HepG2 (cell line): Measurements from ENCODE around the gene IPO13. TPM values are rescaled to one million over a fixed set of nuclear protein-coding genes. Genes with fewer than 3 reads are reported as not detected.

Experiments used
- ATAC-seq: fragments of 200-7000 bp; cut with Tn5 transposase; 3 replicates; pipeline ENCODE4 v1.9.1; 2020; ENCODE audit warnings: mild to moderate bottlenecking, moderate library complexity
- BruUV-seq: library from RNA; stranded (reverse); fragments of 400-500 nt; replicated peaks from 2 replicates; lab custom pipeline; 2021; lab: Mats Ljungman, UMichigan
- CTCF ChIA-PET: fragments of 300-600 bp; formaldehyde crosslinking; extraction: SDS; loops from one replicate; lab custom pipeline; 2021; ENCODE audit warnings: low total read pairs, inconsistent platforms, low intra/inter-chr PET ratio; lab: Yijun Ruan, JAX
- POLR2A ChIA-PET: fragments of 350-600 bp; sonication (Branson Sonifier 250); formaldehyde crosslinking; loops from one replicate; lab custom pipeline; 2020; ENCODE audit warnings: antibody characterized with exemption, inconsistent platforms; lab: Yijun Ruan, JAX
- DNase-seq: peaks from one replicate; pipeline ENCODE4 v3.0.0-alpha.2; 2015; ENCODE audit warnings: low spot score
- FAIRE-seq: peaks from 3 replicates; lab custom pipeline; 2011; peaks lifted over from hg19 to GRCh38; lab: Jason Lieb, UNC
- H2AFZ ChIP-seq: one replicate; pipeline ENCODE4 v1.6.1; 2011; ENCODE audit warnings: low read length, inconsistent platforms
- H3K27ac ChIP-seq: fragments of 300-600 bp; 3 replicates; pipeline ENCODE4 v1.8.0; 2011; ENCODE audit warnings: mixed run types, mild to moderate bottlenecking, mixed read lengths, low read length, inconsistent platforms; ENCODE audit not compliant: insufficient read depth; ENCODE audit errors: extremely low read length
- H3K27me3 ChIP-seq, 2 experiments: fragments of 200-600 bp in 1 of 2; 2 replicates in 1 of 2; 3 replicates in 1 of 2; pipeline versions ENCODE4 v1.6.0 to v1.8.0; 2011; ENCODE audit warnings: low read length in 2 of 2, mild to moderate bottlenecking in 2 of 2, moderate library complexity in 2 of 2, inconsistent platforms in 1 of 2; ENCODE audit not compliant: insufficient read depth in 2 of 2, control insufficient read depth in 1 of 2
- H3K36me3 ChIP-seq, 2 experiments: fragments of 200-600 bp in 1 of 2; replicated peaks in 1 of 2; 2 replicates in 1 of 2; 3 replicates in 1 of 2; pipeline versions ENCODE4 v1.5.1 to v1.8.0; 2011; ENCODE audit warnings: low read length in 2 of 2, inconsistent platforms in 1 of 2; ENCODE audit not compliant: insufficient read depth in 2 of 2, control insufficient read depth in 1 of 2
- H3K4me1 ChIP-seq: 2 replicates; pipeline ENCODE4 v1.5.1; 2012; ENCODE audit warnings: low read length, inconsistent platforms; ENCODE audit not compliant: insufficient read depth
- H3K4me2 ChIP-seq: 2 replicates; pipeline ENCODE4 v1.6.0; 2011; ENCODE audit warnings: low read depth, low read length, inconsistent platforms
- H3K4me3 ChIP-seq, 3 experiments: fragments of 200-600 bp in 1 of 3; sonication (generic), shearing (Covaris generic) in 1 of 3; replicated peaks in 1 of 3; 2 replicates each; pipeline ENCODE4 v1.5.1; 2011 to 2016; ENCODE audit warnings: low read length in 3 of 3, inconsistent platforms in 2 of 3, low read depth in 2 of 3, mild to moderate bottlenecking in 2 of 3, control low read depth in 1 of 3, mixed read lengths in 1 of 3; ENCODE audit not compliant: insufficient read depth in 1 of 3
- H3K79me2 ChIP-seq: one replicate; pipeline ENCODE4 v1.6.1; 2011; ENCODE audit warnings: low read length, inconsistent platforms; ENCODE audit not compliant: insufficient read depth
- H3K9ac ChIP-seq: 2 replicates; pipeline ENCODE4 v1.6.0; 2011; ENCODE audit warnings: mild to moderate bottlenecking, low read depth, low read length, inconsistent platforms; ENCODE audit not compliant: insufficient read depth
- H3K9me3 ChIP-seq: 2 replicates; pipeline ENCODE4 v1.5.1; 2012; ENCODE audit warnings: mild to moderate bottlenecking, low read length
- H4K20me1 ChIP-seq: 2 replicates; pipeline ENCODE4 v1.6.0; 2011; ENCODE audit warnings: inconsistent platforms, mild to moderate bottlenecking, low read length, moderate library complexity; ENCODE audit not compliant: insufficient read depth
- GATAD2A ChIP-seq: IDR thresholded peaks from 2 replicates; pipeline ENCODE4 v1.6.1; 2016
- GFI1 ChIP-seq: sonication (generic); formaldehyde crosslinking; IDR thresholded peaks from 2 replicates; pipeline ENCODE4 v1.5.0; 2020; ENCODE audit warnings: missing genetic modification reagents, mild to moderate bottlenecking, borderline replicate concordance
- KDM1A ChIP-seq: IDR thresholded peaks from 2 replicates; pipeline ENCODE4 v1.6.1; 2016; ENCODE audit warnings: missing compliant biosample characterization
- KLF15 ChIP-seq: sonication (generic); formaldehyde crosslinking; IDR thresholded peaks from 2 replicates; pipeline ENCODE4 v1.8.1; 2023; ENCODE audit warnings: borderline replicate concordance, mild to moderate bottlenecking, inconsistent platforms, missing genetic modification reagents, mixed read lengths
- MAF1 ChIP-seq: sonication (generic); formaldehyde crosslinking; IDR thresholded peaks from 2 replicates; pipeline ENCODE4 v1.5.0; 2020; ENCODE audit warnings: missing genetic modification reagents, borderline replicate concordance
- PRDM10 ChIP-seq: sonication (generic); formaldehyde crosslinking; IDR thresholded peaks from 2 replicates; pipeline ENCODE4 v1.4.0; 2020; ENCODE audit warnings: low read depth, missing genetic modification reagents
- REPIN1 ChIP-seq: sonication (generic); formaldehyde crosslinking; IDR thresholded peaks from 2 replicates; pipeline ENCODE4 v1.8.0; 2022; ENCODE audit warnings: missing genetic modification reagents, low read depth, mild to moderate bottlenecking, borderline replicate concordance
- SIN3B ChIP-seq: fragments of 150-350 bp; IDR thresholded peaks from 2 replicates; pipeline ENCODE4 v1.6.1; 2014; ENCODE audit warnings: low read length
- SNRNP70 ChIP-seq: fragments of 200-400 bp; formaldehyde crosslinking; IDR thresholded peaks from 2 replicates; pipeline ENCODE4 v1.6.1; 2017; ENCODE audit warnings: mild to moderate bottlenecking, low read depth, low read length, moderate library complexity
- ZC3H4 ChIP-seq: sonication (generic); formaldehyde crosslinking; IDR thresholded peaks from 2 replicates; pipeline ENCODE4 v1.4.0; 2020; ENCODE audit warnings: missing genetic modification reagents, borderline replicate concordance
- WGBS: methylation state at CpG from one replicate; pipeline ENCODE4 v1.1.6; 2017; ENCODE audit warnings: low lambda C conversion rate; 5-methylcytosine and 5-hydroxymethylcytosine counted together
- in situ Hi-C: cut with HindIII; loops from 2 replicates; pipeline ENCODE4 v1.10.0; 2017; ENCODE audit warnings: low pct_unique_long_range_greater_than_20kb; ENCODE audit not compliant: extremely low pct_ligation_motif_present
- intact Hi-C: fragments of 100-400 bp; cut with micrococcal nuclease; formaldehyde crosslinking; loops from one replicate; pipeline ENCODE4 v1.10.0; 2022; ENCODE audit not compliant: unreplicated experiment
- polyA plus RNA-seq, 8 experiments: library from polyadenylated mRNA; depleted of rRNA in 3 of 8; stranded (reverse) in 7 of 8; unstranded in 1 of 8; fragments of >200 nt; fragmentation: Illumina TruSeq in 4 of 8; extraction: Trizol in 4 of 8; gene quantifications; 2 replicates each; pipeline versions ENCODE4 v1.2.1 to v1.2.3, GENCODE V29; 2011 to 2016; ENCODE audit warnings: low read depth in 4 of 8, missing spikeins in 1 of 8, mixed read lengths in 1 of 8; ENCODE audit not compliant: insufficient read depth in 1 of 8
- total RNA-seq, 5 experiments: library from RNA; depleted of rRNA; stranded (reverse); fragments of >200 nt; fragmentation: Illumina TruSeq; extraction: Trizol; gene quantifications; 2 replicates each; pipeline ENCODE4 v1.2.3, GENCODE V29; 2016; ENCODE audit warnings: low read depth in 1 of 5
- TF ChIP-seq, protein P1 (sequence below): sonication (generic); formaldehyde crosslinking; IDR thresholded peaks from 2 replicates; pipeline ENCODE4 v1.4.0; 2020; ENCODE audit warnings: missing genetic modification reagents
- TF ChIP-seq, protein P2 (sequence below): sonication (generic); formaldehyde crosslinking; IDR thresholded peaks from 2 replicates; pipeline ENCODE4 v1.4.0; 2020; ENCODE audit warnings: mild to moderate bottlenecking, missing genetic modification reagents

The IPO13 gene
- total and polyA plus RNA-seq, 2 of the 13 experiments (the other 11 are each of a cell fraction or from before 2014, with no cell fraction given) = 12.9 to 15.6 TPM

DNA sequence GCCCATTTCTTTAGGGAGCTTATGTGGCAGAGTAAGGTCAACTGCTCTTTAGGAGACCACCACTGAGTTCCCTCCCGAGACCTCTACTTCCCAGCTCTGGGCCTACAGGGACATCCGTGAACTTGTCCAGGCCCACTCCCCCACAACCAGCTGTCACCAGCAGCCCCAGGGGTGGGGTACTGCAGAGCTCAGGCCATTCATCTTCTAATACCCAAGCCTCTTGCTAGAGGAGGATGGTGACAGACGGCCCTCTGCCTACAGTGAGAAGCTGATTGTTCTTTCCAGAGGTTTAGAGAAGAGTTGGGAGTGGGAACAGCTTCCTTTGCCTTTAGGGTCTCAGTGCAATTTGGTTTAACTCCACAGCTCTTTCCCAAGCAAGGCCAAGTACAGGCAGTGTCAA is 46.4 kb upstream of the IPO13 start (continued):
- TF ChIP-seq KLF15 = no peak

DNA sequence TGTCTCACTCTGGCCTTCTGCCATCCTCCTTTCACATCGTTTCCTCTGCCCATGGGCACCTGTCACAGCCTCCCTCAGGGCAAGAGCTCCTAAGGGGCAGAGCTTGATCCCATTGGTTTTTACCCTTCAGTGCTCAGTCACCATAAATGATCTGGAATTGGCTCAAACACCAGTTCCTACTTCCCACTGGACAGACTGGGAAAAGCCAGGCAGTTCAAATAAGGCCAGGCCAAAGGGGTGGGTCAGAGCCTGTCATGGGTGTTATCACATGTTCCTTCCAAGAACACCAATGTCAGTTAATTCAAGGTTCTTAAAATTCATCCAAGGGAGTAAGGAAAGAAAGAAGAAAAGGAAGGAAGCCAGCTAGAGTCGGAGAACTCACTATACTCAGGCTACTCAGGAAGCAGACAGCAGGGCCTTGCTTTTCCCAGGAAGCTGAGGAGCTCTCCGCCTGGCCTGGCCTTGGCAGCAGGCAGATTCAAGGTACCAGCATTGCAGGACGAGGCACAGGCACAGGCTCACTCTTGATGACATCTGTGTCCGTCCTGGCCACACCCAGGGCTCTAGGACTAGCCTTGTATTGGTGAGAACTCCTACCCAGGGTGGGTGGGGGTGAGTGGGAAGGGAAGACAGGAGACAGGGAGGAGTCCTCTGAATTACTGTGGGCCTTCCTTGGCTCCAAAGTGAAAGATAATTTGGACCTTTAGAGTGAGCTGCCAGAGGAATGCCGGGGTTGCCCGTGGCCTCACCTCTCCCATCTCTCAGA is 45.4 kb upstream of the IPO13 start:
- in situ Hi-C loops = no loop called here
- POLR2A ChIA-PET = no interaction called here
- Histone ChIP-seq H3K27me3 (no peaks in the 10 kb centered on the region), H3K9me3 (no peaks in the 10 kb centered on the region), H3K36me3 (peaks cover 7 to 8% of the 10 kb centered on the region in 2 experiments; a peak in 4 of 5 replicates), H2AFZ (no peak overlapping the region), H4K20me1 (no peaks in the 10 kb centered on the region), H3K9ac (no peak overlapping the region), H3K4me3 (no peak overlapping the region), H3K4me1 (no peaks in the 10 kb centered on the region), H3K27ac (no peak overlapping the region), H3K79me2 (no peaks in the 10 kb centered on the region), H3K4me2 (no peak overlapping the region)
- BruUV-seq = no TSS peak
- intact Hi-C loops = no loop called here
- DNase-seq = no peak
- FAIRE-seq = no peak
- CTCF ChIA-PET = no interaction called here
- no peak for ATAC-seq
- WGBS = 92% methylated on average over 5 of the region's 7 CpGs
- TF ChIP-seq GATAD2A (CRISPR knock-in tag) = no peak
- TF ChIP-seq, protein P1, sequence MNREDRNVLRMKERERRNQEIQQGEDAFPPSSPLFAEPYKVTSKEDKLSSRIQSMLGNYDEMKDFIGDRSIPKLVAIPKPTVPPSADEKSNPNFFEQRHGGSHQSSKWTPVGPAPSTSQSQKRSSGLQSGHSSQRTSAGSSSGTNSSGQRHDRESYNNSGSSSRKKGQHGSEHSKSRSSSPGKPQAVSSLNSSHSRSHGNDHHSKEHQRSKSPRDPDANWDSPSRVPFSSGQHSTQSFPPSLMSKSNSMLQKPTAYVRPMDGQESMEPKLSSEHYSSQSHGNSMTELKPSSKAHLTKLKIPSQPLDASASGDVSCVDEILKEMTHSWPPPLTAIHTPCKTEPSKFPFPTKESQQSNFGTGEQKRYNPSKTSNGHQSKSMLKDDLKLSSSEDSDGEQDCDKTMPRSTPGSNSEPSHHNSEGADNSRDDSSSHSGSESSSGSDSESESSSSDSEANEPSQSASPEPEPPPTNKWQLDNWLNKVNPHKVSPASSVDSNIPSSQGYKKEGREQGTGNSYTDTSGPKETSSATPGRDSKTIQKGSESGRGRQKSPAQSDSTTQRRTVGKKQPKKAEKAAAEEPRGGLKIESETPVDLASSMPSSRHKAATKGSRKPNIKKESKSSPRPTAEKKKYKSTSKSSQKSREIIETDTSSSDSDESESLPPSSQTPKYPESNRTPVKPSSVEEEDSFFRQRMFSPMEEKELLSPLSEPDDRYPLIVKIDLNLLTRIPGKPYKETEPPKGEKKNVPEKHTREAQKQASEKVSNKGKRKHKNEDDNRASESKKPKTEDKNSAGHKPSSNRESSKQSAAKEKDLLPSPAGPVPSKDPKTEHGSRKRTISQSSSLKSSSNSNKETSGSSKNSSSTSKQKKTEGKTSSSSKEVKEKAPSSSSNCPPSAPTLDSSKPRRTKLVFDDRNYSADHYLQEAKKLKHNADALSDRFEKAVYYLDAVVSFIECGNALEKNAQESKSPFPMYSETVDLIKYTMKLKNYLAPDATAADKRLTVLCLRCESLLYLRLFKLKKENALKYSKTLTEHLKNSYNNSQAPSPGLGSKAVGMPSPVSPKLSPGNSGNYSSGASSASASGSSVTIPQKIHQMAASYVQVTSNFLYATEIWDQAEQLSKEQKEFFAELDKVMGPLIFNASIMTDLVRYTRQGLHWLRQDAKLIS (CRISPR knock-in tag) = no peak
- TF ChIP-seq GFI1 (CRISPR knock-in tag) = no peak
- no peak for TF ChIP-seq SIN3B
- TF ChIP-seq SNRNP70 = no peak
- no peak for TF ChIP-seq MAF1 (CRISPR knock-in tag)
- TF ChIP-seq, protein P2, sequence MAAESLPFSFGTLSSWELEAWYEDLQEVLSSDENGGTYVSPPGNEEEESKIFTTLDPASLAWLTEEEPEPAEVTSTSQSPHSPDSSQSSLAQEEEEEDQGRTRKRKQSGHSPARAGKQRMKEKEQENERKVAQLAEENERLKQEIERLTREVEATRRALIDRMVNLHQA (CRISPR knock-in tag) = no peak
- no peak for TF ChIP-seq ZC3H4
- no peak for TF ChIP-seq KDM1A (CRISPR knock-in tag)
- no peak for TF ChIP-seq REPIN1 (CRISPR knock-in tag)
- TF ChIP-seq PRDM10 (CRISPR knock-in tag) = no peak
